AG20443 (cell line): ENCODE data around the gene RNU11.
A peak's percentile ranks its signal among the peaks of the same experiment; 100 is the strongest.
"Not testable (repeated sequence)": the region's sequence is repeated elsewhere in the genome, so short reads cannot be mapped to it uniquely, and the experiment has no call there.

Source experiments
- DNase-seq: peaks from one replicate; pipeline ENCODE4 v3.0.0; 2012; ENCODE audit warnings: low spot score, mixed read lengths

The RNU11 gene

DNA sequence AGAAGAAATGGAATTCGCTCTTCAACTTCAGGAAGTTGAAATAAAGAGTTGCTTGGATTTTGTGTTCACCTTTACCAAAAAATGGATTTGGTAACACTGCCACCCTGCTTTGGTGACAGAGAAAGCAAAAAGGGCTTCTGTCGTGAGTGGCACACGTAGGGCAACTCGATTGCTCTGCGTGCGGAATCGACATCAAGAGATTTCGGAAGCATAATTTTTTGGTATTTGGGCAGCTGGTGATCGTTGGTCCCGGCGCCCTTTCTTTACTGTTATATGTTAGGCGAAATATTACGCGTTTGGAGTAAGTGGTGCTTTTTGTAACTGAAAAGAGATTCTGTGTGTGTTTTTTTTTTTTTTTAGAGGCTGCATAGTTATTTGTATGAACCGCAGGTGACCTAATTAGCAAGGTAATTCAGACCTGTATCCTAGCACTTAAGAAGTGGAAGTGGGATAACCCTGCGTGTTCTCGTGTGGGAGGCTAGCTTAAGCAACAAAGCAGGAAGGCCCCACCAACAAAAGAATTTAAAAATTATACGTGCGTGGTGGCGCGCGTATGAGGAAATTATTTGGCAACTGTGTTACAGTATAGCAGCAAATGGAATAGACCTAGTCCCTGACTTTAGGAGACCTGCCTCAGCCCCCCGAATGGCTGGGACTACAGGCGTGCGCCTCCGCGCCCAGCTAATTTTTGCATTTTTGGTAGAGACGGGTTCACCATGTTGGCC, at the start of gene RNU11:
RNU11 (plus strand) TSS at position 127 of the 725 bp plus-strand sequence.
- DNase-seq = peak; percentile 78

DNA sequence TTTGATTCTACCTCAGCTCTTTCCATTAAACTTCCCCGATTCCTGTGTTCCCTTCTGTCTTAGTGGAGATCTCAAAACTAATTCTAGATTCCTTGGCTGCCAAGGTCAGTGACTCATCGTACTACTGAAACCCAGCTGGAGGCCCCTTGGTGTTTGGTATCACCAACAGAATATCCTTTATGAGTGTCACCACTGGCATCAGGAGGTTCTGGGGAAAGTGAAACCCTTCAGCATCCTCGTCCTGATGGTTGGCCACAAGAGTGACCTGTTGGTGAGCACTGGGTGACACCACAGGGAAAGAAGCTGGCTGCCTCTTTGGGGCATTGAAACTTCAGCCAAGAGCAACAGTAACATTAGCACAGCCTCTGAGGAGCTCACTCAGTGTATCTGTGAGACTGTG, 46.7 kb upstream of the RNU11 start:
- DNase-seq = peak; percentile 87

DNA sequence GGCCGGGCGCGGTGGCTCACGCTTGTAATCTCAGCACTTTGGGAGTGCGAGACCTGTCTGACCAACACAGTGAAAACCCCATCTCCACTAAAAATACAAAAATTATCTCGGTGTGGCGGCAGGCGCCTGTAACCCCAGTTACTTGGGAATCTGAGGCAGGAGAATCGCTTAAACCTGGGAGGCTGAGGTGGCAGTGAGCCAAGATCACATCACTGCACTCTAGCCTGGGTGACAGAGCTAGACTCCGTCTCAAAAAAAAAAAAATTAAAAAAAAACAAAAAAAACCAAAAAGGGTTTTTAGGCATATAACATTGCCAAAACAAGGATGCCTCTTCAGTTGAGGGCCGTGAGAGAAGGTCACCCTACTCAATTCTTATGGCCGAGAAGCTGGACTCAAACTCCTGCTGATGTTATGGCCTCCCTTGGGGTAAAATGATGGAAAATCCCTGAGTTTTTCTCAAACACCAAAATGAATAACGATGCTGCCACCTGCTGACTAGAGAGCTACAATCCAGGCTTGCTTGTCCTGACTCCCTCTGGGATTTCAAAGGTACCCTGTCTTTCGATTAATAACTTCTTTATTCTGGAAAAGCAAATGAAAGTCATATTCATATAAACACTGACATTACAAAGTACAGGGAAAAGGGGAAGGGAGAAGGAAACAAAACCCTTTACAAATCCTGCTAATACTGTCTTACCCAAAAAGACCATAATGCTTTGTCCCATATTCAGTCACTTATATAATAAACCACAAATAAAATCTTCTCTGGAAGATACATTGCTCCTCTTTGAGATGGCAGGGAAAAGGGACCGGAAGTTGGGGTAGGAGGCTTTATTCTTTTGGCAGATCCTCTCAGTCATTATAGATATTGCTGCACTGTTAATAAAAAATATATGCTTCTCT, 45.6 kb upstream of the RNU11 start:
- DNase-seq = peak; percentile 79

DNA sequence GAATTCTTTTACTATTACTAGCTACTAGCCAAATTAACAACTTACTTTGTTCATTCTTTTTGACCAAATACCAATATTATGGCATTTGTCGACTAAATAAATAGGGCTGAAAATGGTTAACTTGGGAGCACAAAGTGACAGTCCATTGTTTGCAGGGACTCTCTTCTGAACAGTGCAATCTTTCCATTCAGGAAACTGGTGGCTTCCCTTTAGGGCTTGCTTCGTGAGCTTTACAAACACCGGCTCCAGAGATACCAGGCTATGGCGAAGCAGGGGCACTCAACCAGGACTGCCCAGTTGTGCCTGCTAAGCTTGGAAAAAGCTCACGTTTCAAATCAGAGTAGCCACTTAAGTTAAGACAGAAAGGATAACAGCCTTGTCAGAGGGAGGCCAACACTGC, 44.0 kb upstream of the RNU11 start:
- DNase-seq = no peak

DNA sequence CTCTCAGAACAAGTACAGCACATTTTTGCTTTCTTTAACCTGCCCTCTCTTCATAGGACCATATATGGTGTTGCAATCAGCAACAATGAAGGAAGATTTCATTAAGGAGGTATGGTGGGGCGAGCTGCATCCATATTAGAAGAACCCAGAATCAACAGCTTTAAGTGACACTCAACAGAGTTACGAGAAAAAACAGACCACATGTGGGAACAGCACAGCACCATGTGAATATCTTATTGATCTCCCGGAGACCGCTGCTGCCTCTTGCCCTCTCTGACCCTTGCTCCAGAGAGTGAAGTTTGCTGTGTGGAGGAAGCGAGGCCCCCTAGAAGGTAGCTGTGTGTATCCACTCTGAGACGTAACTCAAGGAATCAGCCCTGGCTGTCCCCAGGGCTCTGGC, 43.4 kb upstream of the RNU11 start:
- DNase-seq = no peak

DNA sequence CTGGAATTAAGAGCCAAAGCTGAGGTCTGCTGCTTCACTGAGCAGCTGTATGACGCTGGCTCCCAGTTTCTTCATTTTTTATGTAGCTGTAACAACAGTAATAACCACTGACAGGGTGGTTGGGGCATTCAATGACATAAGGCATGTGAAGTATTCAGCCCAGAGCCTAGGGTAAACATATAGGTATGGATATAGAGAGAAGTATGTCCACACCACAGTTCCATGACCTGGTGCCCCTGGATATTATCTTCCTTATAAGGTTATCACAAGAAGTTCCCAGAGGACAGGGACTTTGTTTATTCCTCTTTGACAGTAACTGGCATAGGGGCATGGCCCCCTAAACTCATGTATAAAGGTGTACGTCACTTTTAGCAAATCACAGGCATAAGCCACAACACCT, 41.6 kb upstream of the RNU11 start:
- DNase-seq = no peak

DNA sequence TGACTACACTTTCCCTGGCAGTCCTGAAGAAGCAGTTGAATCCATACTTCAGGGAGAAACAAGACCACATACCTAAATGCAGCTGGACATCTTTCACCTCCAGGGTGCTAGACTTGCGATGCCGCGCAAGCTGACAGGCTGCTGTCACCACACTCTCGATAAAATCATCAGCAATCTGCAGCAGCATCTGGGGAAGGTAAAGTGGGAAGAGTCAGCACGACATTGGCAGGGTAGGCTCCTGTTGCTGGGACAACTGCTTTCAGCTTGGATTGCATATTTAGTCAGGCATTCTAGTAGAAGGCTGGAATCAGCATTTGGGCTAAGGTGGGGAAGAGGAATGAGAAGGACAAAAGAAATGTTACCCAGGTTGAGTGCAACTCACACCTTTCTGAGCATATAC, 35.2 kb upstream of the RNU11 start:
- no peak for DNase-seq

DNA sequence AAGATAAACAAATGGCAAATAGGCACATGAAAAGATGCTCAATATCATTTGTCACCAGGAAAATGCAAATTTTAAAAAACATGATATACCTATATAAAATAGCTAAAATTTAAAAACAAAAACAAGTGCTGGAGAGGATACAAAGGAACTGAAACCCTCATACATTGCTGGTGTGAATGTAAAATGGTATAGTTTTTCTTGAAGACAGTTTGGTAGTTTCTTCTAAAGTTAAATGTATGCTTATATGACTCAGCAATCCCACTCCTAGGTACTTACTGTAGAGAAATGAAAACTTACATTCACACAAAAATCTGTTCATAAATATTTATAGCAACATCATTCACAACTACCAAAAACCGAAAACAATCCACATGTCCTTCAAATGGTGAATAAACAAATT, 16.7 kb upstream of the RNU11 start:
- DNase-seq = no peak

DNA sequence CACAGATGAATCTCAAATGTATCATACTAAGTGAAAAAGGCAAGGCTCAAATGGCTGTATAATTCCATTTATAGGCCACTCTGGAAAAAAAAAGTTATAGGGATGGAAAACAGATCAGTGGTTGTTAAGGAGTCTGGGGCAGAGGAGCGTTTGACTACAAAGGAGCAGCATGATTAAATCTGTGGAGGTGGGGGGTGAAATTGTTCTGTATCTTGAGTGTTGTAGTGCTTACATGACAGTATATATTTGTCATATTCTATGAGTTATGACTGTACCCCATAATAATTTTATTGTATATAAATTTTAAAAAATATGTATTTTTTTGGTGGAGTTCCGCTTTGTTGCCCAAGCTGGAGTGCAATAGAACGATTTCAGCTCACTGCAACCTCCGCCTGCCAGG, 15.8 kb upstream of the RNU11 start:
- DNase-seq = no peak

DNA sequence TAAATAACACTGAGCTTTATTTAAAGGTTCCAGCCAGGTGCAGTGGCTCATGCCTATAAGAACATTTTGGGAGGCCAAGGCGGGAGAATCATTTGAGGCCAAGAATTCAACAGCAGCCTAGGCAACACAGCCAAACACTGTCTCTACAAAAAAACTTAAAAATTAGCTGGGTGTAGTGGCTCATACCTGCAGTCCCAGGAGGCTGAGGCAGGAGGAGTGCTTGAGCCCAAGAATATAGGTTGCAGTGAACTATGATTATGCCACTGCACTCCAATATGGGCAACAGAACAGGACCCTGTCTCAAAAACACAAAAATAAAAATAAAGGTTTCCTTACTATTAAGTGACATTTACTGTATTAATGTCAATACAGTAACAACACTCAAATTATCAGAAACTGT, 7.6 kb upstream of the RNU11 start:
- no peak for DNase-seq

DNA sequence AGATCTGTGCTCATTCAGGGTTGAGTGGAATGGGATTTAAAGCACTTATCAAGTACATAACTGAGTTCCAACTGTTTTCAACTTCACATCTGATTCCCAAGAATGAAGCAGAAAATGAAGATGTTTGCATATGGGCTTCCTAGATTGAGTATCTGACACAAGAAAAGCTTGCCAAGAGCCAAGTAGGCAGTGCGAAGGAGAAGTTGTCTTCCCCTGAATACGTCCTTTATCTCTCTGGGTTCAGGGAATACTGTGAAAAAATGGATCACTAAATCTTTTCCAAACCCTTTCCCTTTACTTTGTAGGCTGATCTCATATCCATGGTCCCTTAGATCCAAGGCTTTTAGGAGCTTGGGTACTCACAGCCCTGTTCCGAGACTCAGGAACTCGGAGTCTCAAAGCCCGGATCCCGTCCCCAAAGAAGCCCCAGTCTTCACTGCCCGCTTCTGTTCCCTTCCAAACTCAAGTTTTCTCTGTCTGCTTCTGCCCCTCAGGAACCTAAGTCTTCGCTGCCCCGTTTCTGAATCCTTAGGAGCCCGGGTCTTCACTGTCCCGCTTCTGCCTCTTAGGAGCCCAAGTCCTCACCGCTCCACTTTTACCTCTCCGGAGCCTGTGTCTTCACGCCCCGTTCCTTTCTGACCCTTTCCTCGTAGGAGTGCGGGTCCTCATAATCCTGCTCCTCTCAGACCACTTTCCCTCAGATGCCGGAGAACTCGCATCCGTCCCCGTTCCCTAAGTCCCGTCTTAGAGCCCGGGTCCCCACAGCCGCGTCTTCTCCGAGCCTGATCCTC, 6.1 kb upstream of the RNU11 start:
- no peak for DNase-seq

DNA sequence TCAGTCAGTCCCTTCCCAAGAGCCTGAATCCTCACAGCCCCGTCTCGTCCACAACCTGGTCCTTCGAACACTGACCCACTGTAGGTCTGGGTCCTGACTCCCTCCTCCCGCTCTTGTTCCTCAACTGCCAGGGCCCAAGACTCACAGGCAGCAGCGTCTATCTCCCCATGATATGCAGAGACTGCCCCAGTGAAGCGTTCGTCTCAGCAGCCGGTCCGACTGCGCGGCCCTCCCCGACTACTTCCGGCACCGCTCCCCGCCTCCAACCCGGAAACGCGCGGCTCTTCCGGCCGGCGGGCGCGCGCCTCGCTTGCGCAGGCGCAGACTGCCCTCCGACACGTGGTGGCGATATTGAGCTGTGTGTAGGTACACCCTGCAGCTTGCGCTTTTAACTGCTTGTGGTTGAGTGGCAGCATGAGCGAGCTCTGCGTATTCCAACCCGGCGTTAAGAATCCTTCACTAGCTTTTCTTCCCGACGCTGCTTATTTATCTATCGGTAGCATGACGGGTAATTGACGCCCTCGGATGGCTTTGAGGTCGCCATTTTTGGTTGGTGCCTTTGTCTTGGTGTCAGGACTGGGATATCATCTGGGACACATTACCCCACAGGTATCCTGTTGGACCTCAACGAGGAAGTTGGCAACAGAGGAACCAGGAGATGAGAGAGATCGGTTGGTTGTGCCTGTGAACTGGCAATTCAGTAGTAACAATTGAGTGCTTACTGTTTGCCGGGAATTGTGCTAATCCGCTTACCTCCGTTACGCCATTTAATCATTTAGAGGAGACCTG, 5.4 kb upstream of the RNU11 start, which contains the start of gene TAF12:
TAF12 (minus strand) TSS at position 221 of the 789 bp plus-strand sequence. CDS start 20,986 bp downstream, outside the sequence.
- DNase-seq = peak; percentile 97

DNA sequence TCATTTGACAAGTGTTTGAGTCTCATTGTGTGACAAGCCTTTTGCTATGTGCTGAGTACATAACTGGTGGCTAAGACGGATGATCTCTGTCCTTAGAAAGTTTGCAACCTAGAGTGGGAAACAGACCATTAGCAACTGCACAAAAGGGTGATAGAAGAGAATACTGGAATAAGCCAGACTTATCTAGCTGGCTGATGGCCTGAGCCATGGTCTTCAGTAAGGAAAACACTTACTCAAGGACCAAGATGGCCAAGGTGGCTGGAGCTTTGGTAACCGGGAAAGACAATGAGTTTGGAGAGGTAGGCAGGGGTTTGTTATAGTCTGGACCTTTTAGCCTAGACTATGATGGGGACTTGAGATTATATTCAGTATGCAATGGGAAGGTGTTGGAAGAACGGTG, 3.9 kb upstream of the RNU11 start:
- DNase-seq = no peak

DNA sequence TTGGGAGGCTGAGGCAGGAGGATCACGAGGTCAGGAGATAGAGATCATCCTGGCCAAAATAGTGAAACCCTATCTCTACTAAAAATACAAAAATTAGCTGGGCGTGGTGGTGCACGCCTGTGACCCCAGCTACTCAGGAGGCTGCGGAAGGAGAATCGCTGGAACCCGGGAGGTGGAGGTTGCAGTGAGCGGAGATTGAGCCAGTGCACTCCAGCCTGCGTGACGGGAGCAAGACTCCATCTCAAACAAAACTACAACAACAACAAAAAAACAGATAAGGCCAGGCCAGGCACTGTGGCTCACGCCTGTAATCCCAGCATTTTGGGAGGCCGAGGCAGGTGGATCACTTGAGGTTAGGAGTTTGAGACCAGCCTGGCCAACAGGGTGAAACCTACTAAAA, 3.0 kb upstream of the RNU11 start:
- DNase-seq = not testable (repeated sequence)

DNA sequence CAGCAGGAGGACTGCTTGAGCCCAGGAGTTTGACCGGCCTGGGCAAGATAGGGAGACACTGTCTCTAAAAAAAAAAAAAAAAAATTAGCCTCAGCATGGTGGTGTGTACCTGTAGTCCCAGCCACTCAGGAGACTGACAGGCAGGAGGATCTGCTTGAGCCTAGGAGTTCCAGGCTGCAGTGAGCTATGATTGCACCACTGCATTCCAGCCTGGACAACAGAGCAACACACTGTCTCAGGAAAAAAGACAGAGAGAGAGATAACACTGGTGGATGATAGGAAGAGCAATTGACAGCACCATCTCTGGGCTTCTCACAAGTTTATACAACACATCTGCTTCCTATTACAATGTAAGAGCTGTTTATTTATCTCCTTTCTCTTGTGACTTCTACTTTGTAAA, 2.4 kb upstream of the RNU11 start:
- no peak for DNase-seq

DNA sequence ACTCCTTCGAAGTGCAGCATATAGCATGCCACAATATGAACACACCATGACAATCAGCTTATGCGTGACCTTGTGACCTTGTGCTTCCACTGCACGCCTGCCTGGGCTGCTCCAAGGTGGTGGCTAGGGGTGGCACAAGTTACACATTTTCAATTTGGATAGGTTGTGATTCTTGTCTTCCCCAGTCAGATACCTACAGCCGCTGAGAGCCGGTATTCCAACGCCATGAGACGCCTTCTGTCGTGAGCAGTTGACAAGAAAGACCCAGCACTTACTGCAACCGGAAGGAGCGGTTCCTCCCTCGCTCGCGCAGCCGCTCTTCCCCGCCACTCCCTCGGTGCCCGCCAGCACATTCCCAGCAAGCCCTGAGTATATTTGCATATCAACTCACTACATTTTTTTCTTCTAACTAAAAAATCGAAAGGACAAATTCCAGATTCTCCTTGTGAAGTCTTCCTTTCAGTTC, 359 bp upstream of the RNU11 start:
- DNase-seq = peak; percentile 93

DNA sequence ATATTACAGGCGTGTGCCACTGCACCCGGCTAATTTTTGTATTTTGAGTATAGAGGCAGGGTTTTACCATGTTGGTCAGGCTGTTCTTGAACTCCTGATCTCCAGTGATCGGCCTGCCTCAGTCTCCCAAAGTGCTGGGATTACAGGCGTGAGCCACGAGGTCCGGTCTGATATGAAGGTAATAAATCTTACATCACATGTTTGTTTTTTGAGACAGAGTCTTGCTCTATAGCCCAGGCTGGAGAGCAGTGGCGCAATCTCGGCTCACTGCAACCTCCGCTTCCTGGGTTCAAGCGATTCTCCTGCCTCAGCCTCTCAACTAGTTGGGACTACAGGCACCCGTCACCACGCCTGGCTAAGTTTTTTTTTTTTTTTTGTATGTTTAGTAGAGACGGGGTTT, 4.7 kb downstream of the RNU11 start:
- DNase-seq = not testable (repeated sequence)

DNA sequence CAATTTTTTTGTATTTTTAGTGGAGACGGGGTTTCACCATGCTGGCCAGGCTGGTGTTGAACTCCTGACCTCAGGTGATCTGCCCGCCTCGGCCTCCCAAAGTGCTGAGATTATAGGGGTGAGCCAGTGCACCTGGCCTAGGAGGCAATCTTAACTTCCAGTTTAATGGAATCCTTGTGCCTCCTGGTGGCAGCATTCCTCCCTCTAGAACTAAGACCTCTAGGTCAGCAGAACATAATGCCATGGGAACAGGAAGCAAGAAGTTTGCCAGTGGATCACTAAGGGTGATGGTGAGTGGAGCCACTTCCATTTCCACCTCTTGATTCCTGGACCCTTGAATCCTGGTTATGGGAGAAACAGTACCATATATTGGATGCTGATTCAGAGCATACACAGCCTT, 5.5 kb downstream of the RNU11 start:
- not testable (repeated sequence) for DNase-seq

DNA sequence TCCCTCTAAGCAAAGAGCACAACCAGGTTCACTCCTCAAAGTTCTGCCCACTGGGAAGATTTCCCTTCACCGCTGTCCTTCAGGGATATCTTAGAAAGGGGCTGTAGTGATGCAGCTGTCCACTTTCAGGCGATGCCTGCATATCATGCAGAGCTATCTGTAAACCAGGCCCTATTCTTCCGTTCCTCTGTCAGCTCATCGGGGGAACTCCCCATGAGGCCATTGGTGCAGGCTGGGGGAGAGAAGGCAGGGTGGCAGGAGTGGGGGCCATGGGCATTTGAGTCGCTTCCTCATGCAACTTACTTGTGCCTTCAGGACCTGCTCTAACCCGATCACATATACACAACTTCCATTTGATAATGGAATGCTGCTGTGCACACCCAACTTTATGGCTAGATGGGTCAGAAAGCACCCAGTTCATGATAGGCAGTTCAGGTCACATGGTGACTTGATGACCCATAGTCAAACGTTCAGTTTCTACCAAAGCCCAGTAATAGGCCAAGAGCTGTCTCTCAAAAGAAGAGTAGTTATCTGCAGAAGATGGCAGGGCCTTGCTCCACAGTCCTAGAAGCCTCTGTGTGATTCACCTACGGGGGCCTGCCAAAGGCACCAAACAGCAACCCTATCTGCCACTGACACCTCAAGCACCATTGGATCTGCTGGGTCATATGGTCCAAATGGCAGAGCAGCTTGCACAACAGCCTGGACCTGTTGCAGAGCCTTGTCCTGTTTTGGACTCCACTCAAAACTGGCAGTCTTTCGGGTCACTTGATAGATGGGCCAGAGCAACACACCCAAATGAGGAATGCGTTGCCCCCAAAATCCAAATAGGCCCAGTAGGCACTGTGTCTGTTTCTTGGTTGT, 7.3 kb downstream of the RNU11 start:
- not testable (repeated sequence) for DNase-seq

DNA sequence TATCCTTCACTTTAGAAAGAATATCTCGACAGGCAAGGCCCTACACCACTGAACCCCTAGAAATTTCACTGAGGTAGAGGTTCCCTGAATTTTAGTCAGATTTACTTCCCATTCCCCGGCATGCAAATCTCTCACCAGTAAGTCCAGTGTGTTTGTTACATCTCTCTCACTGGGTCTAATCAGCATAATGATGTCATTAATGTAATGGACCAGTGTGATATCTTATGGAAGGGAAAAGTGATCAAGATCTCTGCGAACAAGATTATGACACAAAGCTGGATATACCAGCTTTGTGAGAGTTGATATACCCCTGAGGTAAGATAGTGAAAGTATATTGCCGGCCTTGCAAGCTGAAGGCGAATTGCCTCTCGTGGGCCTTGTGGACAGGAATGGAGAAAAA, 7.9 kb downstream of the RNU11 start:
- no peak for DNase-seq
